LNCaP clone FGC (cell line): ENCODE measurements around the gene RAD51B.

ENCODE experiments used
- DNase-seq: peaks from one replicate; pipeline ENCODE4 v3.0.0-alpha.2; 2011; ENCODE audit warnings: low read depth
- H3K4me3 ChIP-seq: 2 replicates; pipeline ENCODE4 v1.5.1; 2011; ENCODE audit warnings: mild to moderate bottlenecking, low read depth, low read length, control low read depth
- TF ChIP-seq, protein P1 (sequence below): IDR thresholded peaks from 2 replicates; pipeline ENCODE4 v1.5.1; 2012; ENCODE audit warnings: mild to moderate bottlenecking; ENCODE audit not compliant: control insufficient read depth, insufficient read depth; ENCODE audit errors: extremely low read depth

RAD51B gene

GRCh38 chr14:67951529-67952135 is 132.1 kb downstream of the RAD51B start:
- DNase-seq, result no peak
- no peak overlapping the region for H3K4me3 ChIP-seq
- TF ChIP-seq, protein P1, sequence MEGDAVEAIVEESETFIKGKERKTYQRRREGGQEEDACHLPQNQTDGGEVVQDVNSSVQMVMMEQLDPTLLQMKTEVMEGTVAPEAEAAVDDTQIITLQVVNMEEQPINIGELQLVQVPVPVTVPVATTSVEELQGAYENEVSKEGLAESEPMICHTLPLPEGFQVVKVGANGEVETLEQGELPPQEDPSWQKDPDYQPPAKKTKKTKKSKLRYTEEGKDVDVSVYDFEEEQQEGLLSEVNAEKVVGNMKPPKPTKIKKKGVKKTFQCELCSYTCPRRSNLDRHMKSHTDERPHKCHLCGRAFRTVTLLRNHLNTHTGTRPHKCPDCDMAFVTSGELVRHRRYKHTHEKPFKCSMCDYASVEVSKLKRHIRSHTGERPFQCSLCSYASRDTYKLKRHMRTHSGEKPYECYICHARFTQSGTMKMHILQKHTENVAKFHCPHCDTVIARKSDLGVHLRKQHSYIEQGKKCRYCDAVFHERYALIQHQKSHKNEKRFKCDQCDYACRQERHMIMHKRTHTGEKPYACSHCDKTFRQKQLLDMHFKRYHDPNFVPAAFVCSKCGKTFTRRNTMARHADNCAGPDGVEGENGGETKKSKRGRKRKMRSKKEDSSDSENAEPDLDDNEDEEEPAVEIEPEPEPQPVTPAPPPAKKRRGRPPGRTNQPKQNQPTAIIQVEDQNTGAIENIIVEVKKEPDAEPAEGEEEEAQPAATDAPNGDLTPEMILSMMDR, result no peak

DNA sequence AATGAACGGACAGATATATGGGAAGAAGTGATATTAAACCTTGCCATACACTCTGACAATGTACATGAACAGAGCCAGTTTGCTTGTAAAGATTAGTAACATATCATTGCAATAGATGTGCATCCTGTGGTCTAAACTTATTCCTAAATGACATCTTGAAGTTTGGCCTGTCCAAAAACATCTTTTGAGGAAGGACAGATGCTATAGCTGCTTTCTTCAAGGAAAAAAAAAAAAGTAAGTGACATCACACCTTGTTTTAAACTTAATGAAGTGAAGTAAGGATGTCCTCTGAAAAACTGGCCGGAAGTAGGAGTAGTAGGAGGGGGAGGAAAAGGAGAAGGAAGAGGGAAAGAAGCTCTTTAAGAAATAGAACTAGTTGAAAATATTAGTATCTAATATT is 132.8 kb downstream of the RAD51B start:
- no peak overlapping the region for H3K4me3 ChIP-seq
- DNase-seq, result no peak
- TF ChIP-seq, protein P1, result no peak

DNA sequence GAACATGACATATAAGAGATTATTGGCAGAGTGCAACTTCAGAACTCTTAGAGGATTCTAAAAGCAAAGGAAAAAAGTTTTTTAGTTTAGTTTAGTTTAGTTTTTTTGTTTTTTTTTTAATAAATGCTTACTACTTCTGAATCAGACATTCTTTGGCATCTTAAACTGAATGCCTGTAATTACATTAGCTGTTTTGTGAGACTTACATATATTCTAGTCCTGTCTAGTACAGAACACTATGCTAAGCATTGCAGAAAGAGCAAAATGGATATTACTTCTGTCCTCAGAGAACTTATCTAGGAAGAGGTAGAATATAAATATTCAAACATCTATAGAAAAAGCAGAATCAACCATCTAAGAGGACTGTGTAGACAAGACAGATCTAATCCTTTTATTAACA is 133.2 kb downstream of the RAD51B start:
- DNase-seq, result no peak
- TF ChIP-seq, protein P1, result no peak
- H3K4me3 ChIP-seq, result no peak overlapping the region

GRCh38 chr14:67955261-67955660 is 135.7 kb downstream of the RAD51B start:
- no peak overlapping the region for H3K4me3 ChIP-seq
- no peak for DNase-seq
- TF ChIP-seq, protein P1, result no peak

GRCh38 chr14:67957946-67958345 is 138.4 kb downstream of the RAD51B start:
- TF ChIP-seq, protein P1, result no peak
- H3K4me3 ChIP-seq, result no peak overlapping the region
- DNase-seq, result no peak

DNA sequence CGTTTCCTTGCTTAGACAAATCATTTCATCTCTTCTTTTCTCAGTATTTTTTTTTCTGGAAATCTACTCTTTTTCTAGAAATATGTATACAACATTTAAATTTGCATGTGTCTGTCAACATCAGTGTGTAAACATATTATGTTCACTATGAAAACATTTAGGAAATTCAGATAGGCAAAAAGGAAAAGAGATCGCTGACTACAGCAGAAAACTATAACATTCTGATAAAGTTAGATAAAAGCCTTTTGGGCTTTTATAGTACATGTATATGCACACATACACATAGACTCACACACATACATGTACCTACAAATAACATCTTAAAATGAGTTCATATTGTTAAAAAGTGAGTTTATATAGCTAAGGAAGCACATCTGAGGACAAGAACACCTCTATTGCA is 142.1 kb downstream of the RAD51B start:
- no peak overlapping the region for H3K4me3 ChIP-seq
- DNase-seq, result no peak
- TF ChIP-seq, protein P1, result no peak

GRCh38 chr14:67962215-67962644 is 142.7 kb downstream of the RAD51B start:
- no peak for DNase-seq

More at GRCh38 chr14:67962215-67962644, 142.7 kb downstream of the RAD51B start:
- TF ChIP-seq, protein P1, result no peak
- no peak overlapping the region for H3K4me3 ChIP-seq
